ENCODE results near the gene RBM19.

RBM19 gene

GRCh38 chr12:113909776-113910420 is 56.2 kb downstream of the RBM19 start:
- no peak for TF ChIP-seq SPI1 (IDR thresholded peaks at IDR 0.05; ENCODE audit: borderline replicate concordance, low read depth)
- no peak for TF ChIP-seq REST (IDR thresholded peaks at IDR 0.05; ENCODE audit: insufficient replicate concordance, low read depth)
- TF ChIP-seq GABPA (IDR thresholded peaks at IDR 0.05; ENCODE audit: low read depth) = no peak
- TF ChIP-seq POLR2AphosphoS5 (IDR thresholded peaks at IDR 0.05; ENCODE audit: low read depth) = no peak
- no peak for TF ChIP-seq CTCF (IDR thresholded peaks at IDR 0.05; ENCODE audit: insufficient read depth, low read length)
- no peak overlapping the region for H3K27ac ChIP-seq (replicated peaks)
- DNase-seq (ENCODE audit: low read depth in 1 of 2, low spot score in 1 of 2) = no peak
- H3K27me3 ChIP-seq (ENCODE audit: insufficient read depth, poor library complexity, severe bottlenecking) = no peaks in the 10 kb centered on the region
- H3K4me3 ChIP-seq (replicated peaks; ENCODE audit: insufficient read depth, low read length) = no peak overlapping the region

- TF ChIP-seq GABPA (IDR thresholded peaks at IDR 0.05; ENCODE audit: low read depth) (no peak), SPI1 (IDR thresholded peaks at IDR 0.05; ENCODE audit: borderline replicate concordance, low read depth) (no peak), POLR2AphosphoS5 (IDR thresholded peaks at IDR 0.05; ENCODE audit: low read depth) (no peak), REST (IDR thresholded peaks at IDR 0.05; ENCODE audit: insufficient replicate concordance, low read depth) (no peak), CTCF (IDR thresholded peaks at IDR 0.05; ENCODE audit: insufficient read depth, low read length) (no peak)
- DNase-seq (ENCODE audit: low read depth in 1 of 2, low spot score in 1 of 2) = no peak
- Histone ChIP-seq H3K4me3 (replicated peaks; ENCODE audit: insufficient read depth, low read length) (no peak overlapping the region), H3K27ac (replicated peaks) (no peak overlapping the region), H3K27me3 (ENCODE audit: insufficient read depth, poor library complexity, severe bottlenecking) (no peaks in the 10 kb centered on the region)
Observed at GRCh38 chr12:113908584-113909100, 57.5 kb downstream of the RBM19 start.

- Histone ChIP-seq H3K4me3 (replicated peaks; ENCODE audit: insufficient read depth, low read length) (no peak overlapping the region), H3K27ac (replicated peaks) (no peak overlapping the region), H3K27me3 (ENCODE audit: insufficient read depth, poor library complexity, severe bottlenecking) (no peaks in the 10 kb centered on the region)
- no peak for DNase-seq (ENCODE audit: low read depth in 1 of 2, low spot score in 1 of 2)
- TF ChIP-seq CTCF (IDR thresholded peaks at IDR 0.05; ENCODE audit: insufficient read depth, low read length) (no peak), REST (IDR thresholded peaks at IDR 0.05; ENCODE audit: insufficient replicate concordance, low read depth) (no peak), POLR2AphosphoS5 (IDR thresholded peaks at IDR 0.05; ENCODE audit: low read depth) (no peak), GABPA (IDR thresholded peaks at IDR 0.05; ENCODE audit: low read depth) (no peak), SPI1 (IDR thresholded peaks at IDR 0.05; ENCODE audit: borderline replicate concordance, low read depth) (no peak)
Observed at GRCh38 chr12:113907446-113908180, 58.5 kb downstream of the RBM19 start.

Data from HL-60 (cell line).